Endothelial cell (in vitro differentiated cells): ENCODE measurements around the gene RPL21. TPM values are rescaled to one million over a fixed set of nuclear protein-coding genes. Genes with fewer than 3 reads are reported as not detected.

Source experiments
- DNase-seq: peaks from one replicate; pipeline ENCODE4 v3.0.0; 2021; ENCODE audit warnings: low spot score
- H3K27ac Mint-ChIP-seq: one replicate; pipeline ENCODE4 v1.8.0; 2021; ENCODE audit warnings: mixed read lengths, inconsistent platforms; ENCODE audit not compliant: unreplicated experiment
- H3K27me3 Mint-ChIP-seq: one replicate; pipeline ENCODE4 v1.8.0; 2021; ENCODE audit warnings: mild to moderate bottlenecking, moderate library complexity, mixed read lengths, inconsistent platforms; ENCODE audit not compliant: unreplicated experiment
- H3K36me3 Mint-ChIP-seq: one replicate; pipeline ENCODE4 v1.8.0; 2021; ENCODE audit warnings: mild to moderate bottlenecking, low read depth, mixed read lengths, inconsistent platforms; ENCODE audit not compliant: unreplicated experiment
- H3K4me1 Mint-ChIP-seq: one replicate; pipeline ENCODE4 v1.8.0; 2021; ENCODE audit warnings: mild to moderate bottlenecking, mixed read lengths, inconsistent platforms; ENCODE audit not compliant: unreplicated experiment
- H3K4me3 Mint-ChIP-seq: one replicate; pipeline ENCODE4 v1.8.0; 2021; ENCODE audit warnings: mild to moderate bottlenecking, mixed read lengths, inconsistent platforms; ENCODE audit not compliant: unreplicated experiment
- H3K9me3 Mint-ChIP-seq: one replicate; pipeline ENCODE4 v1.8.0; 2021; ENCODE audit warnings: mixed read lengths, inconsistent platforms; ENCODE audit not compliant: unreplicated experiment
- total RNA-seq: library from RNA; stranded (reverse); fragmentation: NEBNext Ultra II Directional; extraction: Animal tissue kit (Norgen Biotek cat#: 25700); gene quantifications from one replicate; pipeline ENCODE4 v1.2.1, GENCODE V29; 2021; ENCODE audit not compliant: unreplicated experiment
- TF ChIP-seq, protein P1 (sequence below): fragments of 200-600 bp; sonication (generic); IDR thresholded peaks from one replicate; pipeline ENCODE4 v1.5.0; 2021; ENCODE audit warnings: antibody characterized with exemption; ENCODE audit not compliant: unreplicated experiment

RPL21 gene
- total RNA-seq, 1 donor from 2014 or later = 910 TPM

DNA sequence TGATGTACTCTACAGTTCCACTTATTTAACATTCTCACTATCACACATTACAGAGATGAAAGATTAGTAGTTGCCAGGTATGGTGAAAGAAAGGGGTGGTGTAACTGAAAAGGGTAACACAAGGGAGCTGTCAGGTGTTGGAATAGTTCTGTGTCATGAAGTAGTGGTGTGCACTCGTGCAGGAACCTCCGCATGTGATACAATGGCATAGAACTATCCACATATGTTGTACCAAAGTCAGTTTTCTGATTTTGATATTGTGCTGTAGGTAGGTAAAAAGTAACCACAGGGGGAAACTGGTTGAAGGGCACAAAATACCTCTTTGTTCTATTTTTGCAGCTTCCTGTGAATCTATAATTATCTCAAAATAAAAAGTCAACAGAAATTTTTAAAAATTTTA is 24.4 kb upstream of the RPL21 start:
- no peaks in the 10 kb centered on the region for H3K36me3 Mint-ChIP-seq
- no peak overlapping the region for H3K27ac Mint-ChIP-seq
- H3K27me3 Mint-ChIP-seq = peaks cover 2% of the 10 kb centered on the region
- no peak overlapping the region for H3K4me3 Mint-ChIP-seq
- peaks cover 4% of the 10 kb centered on the region for H3K9me3 Mint-ChIP-seq
- no peaks in the 10 kb centered on the region for H3K4me1 Mint-ChIP-seq
- no peak for DNase-seq
- TF ChIP-seq, protein P1, sequence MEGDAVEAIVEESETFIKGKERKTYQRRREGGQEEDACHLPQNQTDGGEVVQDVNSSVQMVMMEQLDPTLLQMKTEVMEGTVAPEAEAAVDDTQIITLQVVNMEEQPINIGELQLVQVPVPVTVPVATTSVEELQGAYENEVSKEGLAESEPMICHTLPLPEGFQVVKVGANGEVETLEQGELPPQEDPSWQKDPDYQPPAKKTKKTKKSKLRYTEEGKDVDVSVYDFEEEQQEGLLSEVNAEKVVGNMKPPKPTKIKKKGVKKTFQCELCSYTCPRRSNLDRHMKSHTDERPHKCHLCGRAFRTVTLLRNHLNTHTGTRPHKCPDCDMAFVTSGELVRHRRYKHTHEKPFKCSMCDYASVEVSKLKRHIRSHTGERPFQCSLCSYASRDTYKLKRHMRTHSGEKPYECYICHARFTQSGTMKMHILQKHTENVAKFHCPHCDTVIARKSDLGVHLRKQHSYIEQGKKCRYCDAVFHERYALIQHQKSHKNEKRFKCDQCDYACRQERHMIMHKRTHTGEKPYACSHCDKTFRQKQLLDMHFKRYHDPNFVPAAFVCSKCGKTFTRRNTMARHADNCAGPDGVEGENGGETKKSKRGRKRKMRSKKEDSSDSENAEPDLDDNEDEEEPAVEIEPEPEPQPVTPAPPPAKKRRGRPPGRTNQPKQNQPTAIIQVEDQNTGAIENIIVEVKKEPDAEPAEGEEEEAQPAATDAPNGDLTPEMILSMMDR = no peak

DNA sequence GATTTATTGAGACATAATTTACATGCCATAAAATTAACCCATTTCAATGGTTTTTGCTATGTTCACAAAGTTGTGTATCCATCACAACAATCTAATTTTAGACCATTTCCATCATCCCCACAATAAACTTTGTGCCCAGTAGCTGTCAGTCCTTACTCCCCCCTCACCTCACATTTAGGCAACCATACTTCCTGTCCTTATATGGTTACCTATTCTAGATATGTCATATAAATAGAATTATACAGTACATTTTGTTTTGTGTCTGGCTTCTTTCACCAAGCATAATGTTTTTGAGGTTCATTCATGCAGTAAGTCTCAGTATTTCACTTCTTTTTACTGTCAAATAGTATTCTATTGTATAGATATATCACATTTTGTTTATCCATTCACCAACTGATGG is 23.2 kb upstream of the RPL21 start:
- Mint-ChIP-seq H3K36me3 (no peaks in the 10 kb centered on the region), H3K27ac (no peak overlapping the region), H3K4me1 (no peaks in the 10 kb centered on the region), H3K27me3 (no peaks in the 10 kb centered on the region), H3K4me3 (no peak overlapping the region), H3K9me3 (peaks cover 4% of the 10 kb centered on the region)
- TF ChIP-seq, protein P1 = no peak
- no peak for DNase-seq

DNA sequence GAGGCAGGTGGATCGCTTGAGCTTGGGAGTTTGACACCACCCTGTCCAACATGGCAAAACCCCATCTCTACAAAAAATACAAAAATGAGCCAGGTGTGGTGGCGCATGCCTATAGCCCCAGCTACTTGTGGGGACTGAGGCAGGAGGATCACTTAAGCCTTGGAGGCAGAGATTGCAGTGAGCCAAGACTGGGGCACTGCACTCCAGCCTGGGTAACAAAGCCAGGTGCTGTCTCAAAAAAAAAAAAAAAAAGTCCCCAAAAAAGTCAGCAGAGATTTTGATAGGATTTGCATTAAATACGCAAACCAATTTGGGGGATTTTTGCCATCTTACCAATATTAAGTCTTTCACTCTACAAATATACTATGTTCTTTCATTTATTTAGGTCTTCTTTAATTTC is 21.7 kb upstream of the RPL21 start:
- Mint-ChIP-seq H3K9me3 (peaks cover 4% of the 10 kb centered on the region), H3K36me3 (no peaks in the 10 kb centered on the region), H3K27me3 (no peaks in the 10 kb centered on the region), H3K4me3 (no peak overlapping the region), H3K27ac (no peak overlapping the region), H3K4me1 (no peaks in the 10 kb centered on the region)
- no peak for DNase-seq
- TF ChIP-seq, protein P1 = no peak

DNA sequence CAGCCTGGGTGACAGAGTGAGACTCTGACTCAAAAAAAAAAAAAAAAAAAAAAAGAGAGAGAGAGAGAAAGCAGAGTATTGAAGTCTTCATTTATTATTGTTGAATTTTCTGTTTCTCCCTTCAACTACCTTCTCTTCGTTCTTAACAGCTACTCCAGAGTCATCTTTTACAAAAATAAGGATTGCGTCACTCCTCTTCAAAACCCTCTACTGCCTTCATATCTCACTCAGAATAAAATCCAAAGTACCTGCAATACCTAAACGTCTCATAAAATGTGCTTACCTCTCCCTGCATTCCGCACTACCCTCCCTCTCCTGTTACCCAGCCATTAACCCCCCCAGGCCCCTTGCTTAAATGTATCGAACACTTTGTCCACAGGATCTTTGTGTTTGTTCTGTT is 17.4 kb upstream of the RPL21 start:
- DNase-seq = no peak
- Mint-ChIP-seq H3K27ac (no peak overlapping the region), H3K27me3 (no peaks in the 10 kb centered on the region), H3K4me1 (no peaks in the 10 kb centered on the region), H3K4me3 (no peak overlapping the region), H3K36me3 (no peaks in the 10 kb centered on the region), H3K9me3 (peaks cover 2% of the 10 kb centered on the region)
- TF ChIP-seq, protein P1 = no peak

DNA sequence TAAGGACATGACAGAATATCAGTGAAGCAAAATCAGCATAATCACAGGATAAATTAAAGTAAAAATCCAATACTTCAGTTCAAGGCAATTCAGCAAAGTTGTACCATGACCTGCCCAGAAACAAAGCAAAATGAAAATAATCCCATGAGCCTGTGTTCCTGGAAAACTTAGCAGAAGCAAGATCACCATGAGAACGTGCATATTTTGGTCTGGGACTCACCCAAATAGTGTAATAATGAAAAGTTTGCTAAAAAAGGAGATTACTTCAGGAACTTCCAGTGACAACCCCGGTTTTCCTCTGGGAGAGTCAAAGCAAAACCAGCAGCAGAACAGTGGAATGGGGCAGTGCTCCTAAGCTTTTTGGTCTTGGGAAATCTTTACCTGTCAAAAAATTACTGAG is 14.9 kb upstream of the RPL21 start:
- H3K27ac Mint-ChIP-seq = no peak overlapping the region
- H3K36me3 Mint-ChIP-seq = no peaks in the 10 kb centered on the region
- TF ChIP-seq, protein P1 = no peak
- no peaks in the 10 kb centered on the region for H3K4me1 Mint-ChIP-seq
- H3K27me3 Mint-ChIP-seq = no peaks in the 10 kb centered on the region
- DNase-seq = no peak
- H3K9me3 Mint-ChIP-seq = no peaks in the 10 kb centered on the region
- H3K4me3 Mint-ChIP-seq = no peak overlapping the region
